Trophoblast cell (in vitro differentiated cells and primary cell): ENCODE measurements around the gene CADM2.

Experiments used
- DNase-seq, 2 donors: peaks; one replicate each; pipeline ENCODE4 v3.0.0-alpha.2; 2016
- H2AFZ ChIP-seq: 2 replicates; pipeline ENCODE4 v1.6.1; 2013; ENCODE audit warnings: low read length, moderate library complexity, mild to moderate bottlenecking; ENCODE audit not compliant: insufficient read depth, poor library complexity
- H2AK5ac ChIP-seq: 2 replicates; pipeline ENCODE4 v1.6.1; 2013; ENCODE audit warnings: mild to moderate bottlenecking, low read length
- H2BK120ac ChIP-seq: 2 replicates; pipeline ENCODE4 v1.6.1; 2013; ENCODE audit warnings: low read length, mild to moderate bottlenecking, moderate library complexity; ENCODE audit not compliant: insufficient read depth, poor library complexity
- H2BK12ac ChIP-seq: 2 replicates; pipeline ENCODE4 v1.6.1; 2013; ENCODE audit warnings: mild to moderate bottlenecking, low read length, moderate library complexity
- H2BK5ac ChIP-seq: 2 replicates; pipeline ENCODE4 v1.6.1; 2013; ENCODE audit warnings: low read length, low read depth, moderate library complexity, mild to moderate bottlenecking; ENCODE audit not compliant: poor library complexity
- H3K14ac ChIP-seq: 2 replicates; pipeline ENCODE4 v1.6.1; 2013; ENCODE audit warnings: mild to moderate bottlenecking, low read length
- H3K18ac ChIP-seq: 2 replicates; pipeline ENCODE4 v1.6.1; 2013; ENCODE audit warnings: mild to moderate bottlenecking, low read length
- H3K23ac ChIP-seq: 2 replicates; pipeline ENCODE4 v1.6.1; 2013; ENCODE audit warnings: low read length
- H3K27ac ChIP-seq: 2 replicates; pipeline ENCODE4 v1.5.1; 2013; ENCODE audit warnings: low read depth, mild to moderate bottlenecking, inconsistent platforms, low read length, moderate library complexity
- H3K27me3 ChIP-seq: 2 replicates; pipeline ENCODE4 v1.6.1; 2013; ENCODE audit warnings: inconsistent platforms, mild to moderate bottlenecking, low read length, moderate library complexity; ENCODE audit not compliant: insufficient read depth
- H3K36me3 ChIP-seq, 2 experiments: 1 replicate in 1 of 2; 2 replicates in 1 of 2; pipeline ENCODE4 v1.6.1; 2013; ENCODE audit warnings: low read length in 2 of 2, mild to moderate bottlenecking in 2 of 2, moderate library complexity in 1 of 2; ENCODE audit not compliant: insufficient read depth in 2 of 2, control insufficient read depth in 1 of 2
- H3K4ac ChIP-seq: 2 replicates; pipeline ENCODE4 v1.6.1; 2013; ENCODE audit warnings: low read depth, mild to moderate bottlenecking, low read length, moderate library complexity
- H3K4me1 ChIP-seq, 2 experiments: 1 replicate in 1 of 2; 2 replicates in 1 of 2; pipeline ENCODE4 v1.6.1; 2013; ENCODE audit warnings: low read length in 2 of 2, mild to moderate bottlenecking in 2 of 2, moderate library complexity in 1 of 2; ENCODE audit not compliant: insufficient read depth in 2 of 2, control insufficient read depth in 1 of 2
- H3K4me2 ChIP-seq: 2 replicates; pipeline ENCODE4 v1.6.1; 2013; ENCODE audit warnings: inconsistent platforms, mild to moderate bottlenecking, low read length, moderate library complexity
- H3K4me3 ChIP-seq: 2 replicates; pipeline ENCODE4 v1.5.1; 2013; ENCODE audit warnings: mild to moderate bottlenecking, low read depth, low read length, inconsistent platforms
- H3K79me1 ChIP-seq: one replicate; pipeline ENCODE4 v1.6.1; 2013; ENCODE audit warnings: low read length
- H3K79me2 ChIP-seq: 2 replicates; pipeline ENCODE4 v1.6.1; 2013; ENCODE audit warnings: low read length, mild to moderate bottlenecking; ENCODE audit not compliant: control insufficient read depth, insufficient read depth, poor library complexity
- H3K9ac ChIP-seq: 2 replicates; pipeline ENCODE4 v1.6.1; 2013; ENCODE audit warnings: mild to moderate bottlenecking, low read length
- H3K9me3 ChIP-seq: 2 replicates; pipeline ENCODE4 v1.6.1; 2013; ENCODE audit warnings: low read depth, mild to moderate bottlenecking, control low read depth, inconsistent platforms, low read length; ENCODE audit not compliant: insufficient read depth
- H4K12ac ChIP-seq: 2 replicates; pipeline ENCODE4 v1.6.1; 2013; ENCODE audit warnings: low read depth, mild to moderate bottlenecking, low read length, moderate library complexity
- H4K8ac ChIP-seq: 2 replicates; pipeline ENCODE4 v1.6.1; 2013; ENCODE audit warnings: low read depth, mild to moderate bottlenecking, low read length, moderate library complexity
- H4K91ac ChIP-seq: one replicate; pipeline ENCODE4 v1.6.1; 2013; ENCODE audit warnings: low read depth, mild to moderate bottlenecking, low read length, moderate library complexity
- WGBS: extraction: QIAGEN DNeasy Blood & Tissue Kit; methylation state at CpG from one replicate; pipeline ENCODE4 v1.1.7; 2013; ENCODE audit warnings: missing lambda C conversion rate; ENCODE audit not compliant: insufficient read length, insufficient coverage; ENCODE audit errors: extremely low coverage; 5-methylcytosine and 5-hydroxymethylcytosine counted together

Gene CADM2

DNA sequence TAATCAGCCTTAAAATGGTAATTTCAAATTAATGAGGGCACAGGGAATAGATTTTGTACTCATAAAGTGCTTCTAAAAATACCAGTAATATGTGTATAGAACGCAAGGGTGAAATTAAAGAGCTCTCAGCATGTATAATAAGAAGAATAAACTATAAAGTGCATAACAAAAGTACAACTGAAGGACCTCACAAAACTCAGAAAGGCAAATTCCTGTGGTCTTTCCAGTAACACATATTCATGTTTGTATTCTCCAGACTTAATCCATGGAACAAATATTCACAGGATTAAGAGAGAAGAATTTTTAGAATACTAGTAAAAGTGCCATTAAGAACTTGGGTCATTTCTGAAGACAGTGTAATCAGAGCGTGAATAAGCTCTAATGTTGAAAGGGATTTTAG lies 646.3 kb downstream of the CADM2 start:
- Histone ChIP-seq H3K27me3 (no peaks in the 10 kb centered on the region), H3K9ac (no peak overlapping the region), H3K14ac (no peak overlapping the region), H3K4me3 (no peak overlapping the region), H3K9me3 (no peaks in the 10 kb centered on the region), H4K91ac (no peak overlapping the region), H2AFZ (no peak overlapping the region), H3K4me1 (no peaks in the 10 kb centered on the region), H4K12ac (no peak overlapping the region), H3K18ac (no peak overlapping the region), H3K4ac (no peak overlapping the region), H3K79me2 (no peaks in the 10 kb centered on the region), H3K23ac (no peak overlapping the region), H3K27ac (no peak overlapping the region), H3K79me1 (no peaks in the 10 kb centered on the region), H2BK5ac (no peak overlapping the region), H2BK120ac (no peak overlapping the region), H4K8ac (no peak overlapping the region), H3K4me2 (no peak overlapping the region), H2AK5ac (no peak overlapping the region), H3K36me3 (no peaks in the 10 kb centered on the region), H2BK12ac (no peak overlapping the region)
- WGBS, result no CpG with 5 or more reads among the region's 2 CpGs
- DNase-seq, result no peak

DNA sequence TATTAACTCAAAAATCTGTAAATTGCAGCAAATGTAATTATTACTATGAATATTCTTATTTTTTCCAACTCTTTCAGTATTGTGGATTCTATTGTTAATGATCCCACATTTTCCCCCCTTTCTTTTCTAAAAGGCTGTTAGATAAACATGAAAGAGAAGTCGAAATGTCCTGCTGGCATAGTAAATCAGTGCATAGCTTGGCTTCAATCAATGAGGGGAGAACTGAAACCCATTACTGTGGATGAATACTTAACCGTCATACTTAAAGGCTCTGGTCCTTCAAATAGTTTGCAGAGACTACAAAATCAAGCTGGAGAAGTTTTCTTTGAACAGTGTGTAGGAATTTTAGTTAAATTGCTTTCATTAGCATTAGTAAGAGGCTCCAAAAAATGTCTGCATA lies 667.9 kb downstream of the CADM2 start:
- no peak overlapping the region for H3K23ac ChIP-seq
- no peak overlapping the region for H3K27ac ChIP-seq
- no peak overlapping the region for H2AK5ac ChIP-seq
- H2BK5ac ChIP-seq, result no peak overlapping the region
- H3K27me3 ChIP-seq, result no peaks in the 10 kb centered on the region
- H2BK12ac ChIP-seq, result no peak overlapping the region
- no peak overlapping the region for H4K8ac ChIP-seq
- H3K4ac ChIP-seq, result no peak overlapping the region
- no peak overlapping the region for H2AFZ ChIP-seq
- no peak overlapping the region for H3K14ac ChIP-seq
- no peak for DNase-seq
- WGBS, result no CpG with 5 or more reads among the region's 2 CpGs
- no peak overlapping the region for H3K4me3 ChIP-seq
- no peaks in the 10 kb centered on the region for H3K36me3 ChIP-seq
- H2BK120ac ChIP-seq, result no peak overlapping the region
- no peak overlapping the region for H4K91ac ChIP-seq
- H3K79me2 ChIP-seq, result no peaks in the 10 kb centered on the region
- no peaks in the 10 kb centered on the region for H3K4me1 ChIP-seq
- H3K9me3 ChIP-seq, result no peaks in the 10 kb centered on the region
- H3K18ac ChIP-seq, result no peak overlapping the region
- no peak overlapping the region for H3K9ac ChIP-seq
- H4K12ac ChIP-seq, result no peak overlapping the region
- H3K4me2 ChIP-seq, result no peak overlapping the region
- no peaks in the 10 kb centered on the region for H3K79me1 ChIP-seq

GRCh38 chr3:85627932-85628331 lies 669.1 kb downstream of the CADM2 start:
- Histone ChIP-seq H3K27ac (no peak overlapping the region), H4K8ac (no peak overlapping the region), H3K4ac (no peak overlapping the region), H4K12ac (no peak overlapping the region), H3K27me3 (no peaks in the 10 kb centered on the region), H3K36me3 (no peaks in the 10 kb centered on the region), H3K9ac (no peak overlapping the region), H2BK5ac (no peak overlapping the region), H3K79me2 (no peaks in the 10 kb centered on the region), H2BK12ac (no peak overlapping the region), H3K4me3 (no peak overlapping the region), H3K14ac (no peak overlapping the region), H2BK120ac (no peak overlapping the region), H3K4me2 (no peak overlapping the region), H3K23ac (no peak overlapping the region), H3K18ac (no peak overlapping the region), H2AK5ac (no peak overlapping the region), H4K91ac (no peak overlapping the region), H2AFZ (no peak overlapping the region), H3K79me1 (no peaks in the 10 kb centered on the region), H3K4me1 (no peaks in the 10 kb centered on the region), H3K9me3 (no peaks in the 10 kb centered on the region)
- WGBS, result no CpG with 5 or more reads among the region's 5 CpGs
- no peak for DNase-seq

DNA sequence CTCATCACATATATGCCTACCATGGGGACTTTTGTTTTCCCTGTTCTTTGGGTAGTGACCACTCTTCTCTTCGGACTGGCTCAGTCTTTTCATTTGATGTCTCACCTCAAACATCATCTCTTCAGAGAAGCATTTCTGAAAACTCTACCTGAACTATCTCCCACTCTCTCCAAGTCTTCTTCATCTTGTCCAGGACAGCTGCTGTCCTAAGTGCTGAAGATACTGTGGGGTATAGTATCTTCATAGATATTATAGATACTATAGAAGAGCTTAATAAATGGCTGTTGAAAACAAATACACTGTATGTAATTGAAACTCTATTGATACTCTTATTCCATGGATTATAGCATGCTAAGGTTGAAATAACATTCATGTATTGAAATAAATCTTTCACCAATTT lies 672.3 kb downstream of the CADM2 start:
- Histone ChIP-seq H2AFZ (no peak overlapping the region), H3K4me2 (no peak overlapping the region), H3K79me2 (no peaks in the 10 kb centered on the region), H3K9ac (no peak overlapping the region), H3K79me1 (no peaks in the 10 kb centered on the region), H4K91ac (no peak overlapping the region), H3K27ac (no peak overlapping the region), H3K36me3 (no peaks in the 10 kb centered on the region), H4K8ac (no peak overlapping the region), H3K4me1 (no peaks in the 10 kb centered on the region), H4K12ac (no peak overlapping the region), H3K9me3 (no peaks in the 10 kb centered on the region), H3K4me3 (no peak overlapping the region), H2BK5ac (no peak overlapping the region), H2BK12ac (no peak overlapping the region), H3K4ac (no peak overlapping the region), H2AK5ac (no peak overlapping the region), H3K14ac (no peak overlapping the region), H3K18ac (no peak overlapping the region), H3K23ac (no peak overlapping the region), H2BK120ac (no peak overlapping the region), H3K27me3 (no peaks in the 10 kb centered on the region)
- no peak for DNase-seq
- WGBS, result no CpG with 5 or more reads among the region's 1 CpG
